Fibroblast of villous mesenchyme (primary cell): ENCODE measurements around the gene CCDC7. TPM values are rescaled to one million over a fixed set of nuclear protein-coding genes. Genes with fewer than 3 reads are reported as not detected.
"Not testable (repeated sequence)": the region's sequence is repeated elsewhere in the genome, so short reads cannot be mapped to it uniquely, and the experiment has no call there.

Experiments used
- DNase-seq: peaks from one replicate; pipeline ENCODE4 v3.0.0-alpha.2; 2010; ENCODE audit warnings: low read depth
- H3K4me3 ChIP-seq: 2 replicates; pipeline ENCODE4 v1.5.1; 2011; ENCODE audit warnings: low read depth, mild to moderate bottlenecking, low read length
- total RNA-seq: library from RNA; depleted of rRNA; stranded (reverse); fragments of >200 nt; gene quantifications from 2 replicates; pipeline ENCODE4 v1.2.3, GENCODE V29; 2012
- TF ChIP-seq, protein P1 (sequence below): IDR thresholded peaks from 2 replicates; pipeline ENCODE4 v1.5.1; 2012; ENCODE audit warnings: low read depth, mild to moderate bottlenecking, low read length; ENCODE audit not compliant: insufficient read depth

CCDC7 gene
- total RNA-seq = 9.3 and 20.3 TPM in 2 replicates

DNA sequence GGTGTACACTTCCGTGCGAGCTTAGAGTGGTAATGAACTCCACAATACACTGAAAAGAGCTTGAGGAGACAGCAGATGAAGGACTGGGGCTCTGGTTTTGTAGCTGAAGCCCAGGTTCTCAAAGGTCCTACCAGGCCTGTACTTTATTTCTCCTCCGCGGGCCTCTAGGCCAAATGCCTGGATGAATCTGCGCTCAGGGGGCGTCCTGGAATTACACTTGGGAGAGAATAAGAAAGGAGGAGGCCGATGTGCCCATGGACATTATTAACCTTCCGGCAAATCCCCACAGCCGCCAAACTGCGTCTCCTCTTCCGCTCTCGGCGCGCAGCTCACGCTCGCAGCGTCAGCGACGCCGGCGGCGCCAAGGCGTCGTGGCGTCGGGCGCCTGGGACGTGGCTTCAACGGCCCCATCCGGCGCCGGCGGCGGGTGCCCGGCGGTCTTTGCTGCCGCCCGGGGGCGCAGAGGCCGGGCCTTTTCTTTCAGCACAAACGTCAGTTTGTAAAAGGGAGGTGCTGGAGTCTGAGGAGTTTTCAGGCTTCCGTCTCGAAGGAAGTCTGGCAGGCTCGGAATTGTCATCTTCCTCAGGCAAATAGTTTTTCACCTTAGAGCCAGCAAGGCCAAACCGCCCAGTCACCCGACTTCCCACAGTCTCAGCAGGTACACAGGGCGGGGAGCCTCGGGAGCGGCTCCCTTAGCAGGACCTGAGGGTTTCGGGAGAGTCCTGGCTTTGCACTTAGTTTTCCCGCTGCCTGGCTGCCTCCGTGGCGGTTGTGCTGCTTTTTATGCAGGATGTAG lies at the start of gene CCDC7:
TSS of gene CCDC7 (plus strand) at position 401 of the 796 bp plus-strand sequence. CDS start 5,503 bp downstream, outside the sequence.
- peak; percentile 88 for DNase-seq
- H3K4me3 ChIP-seq = peak within 1 kb of the TSS; percentile 66

DNA sequence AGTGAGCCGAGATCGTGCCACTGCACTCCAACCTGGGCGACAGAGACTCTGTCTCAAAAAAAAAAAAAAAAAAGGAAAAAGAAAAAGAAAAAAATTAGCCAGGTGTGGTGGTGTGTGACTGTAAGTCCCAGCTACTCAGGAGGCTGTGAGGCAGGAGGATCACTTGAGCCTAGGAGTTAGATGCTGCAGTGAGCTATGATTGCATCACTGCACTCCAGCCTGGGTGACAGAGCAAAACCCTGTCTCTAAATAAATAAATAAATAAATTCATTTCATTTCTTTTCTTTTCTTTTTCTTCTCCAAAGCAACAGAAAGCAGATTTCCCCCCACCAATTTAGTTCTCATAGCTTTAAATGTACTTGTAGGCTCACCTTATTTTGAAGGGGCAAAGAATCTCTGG lies 48.8 kb upstream of the CCDC7 start:
- H3K4me3 ChIP-seq, DNase-seq: not testable (repeated sequence)

More for the DNA sequence above, at the start of gene CCDC7:
- TF ChIP-seq, protein P1, sequence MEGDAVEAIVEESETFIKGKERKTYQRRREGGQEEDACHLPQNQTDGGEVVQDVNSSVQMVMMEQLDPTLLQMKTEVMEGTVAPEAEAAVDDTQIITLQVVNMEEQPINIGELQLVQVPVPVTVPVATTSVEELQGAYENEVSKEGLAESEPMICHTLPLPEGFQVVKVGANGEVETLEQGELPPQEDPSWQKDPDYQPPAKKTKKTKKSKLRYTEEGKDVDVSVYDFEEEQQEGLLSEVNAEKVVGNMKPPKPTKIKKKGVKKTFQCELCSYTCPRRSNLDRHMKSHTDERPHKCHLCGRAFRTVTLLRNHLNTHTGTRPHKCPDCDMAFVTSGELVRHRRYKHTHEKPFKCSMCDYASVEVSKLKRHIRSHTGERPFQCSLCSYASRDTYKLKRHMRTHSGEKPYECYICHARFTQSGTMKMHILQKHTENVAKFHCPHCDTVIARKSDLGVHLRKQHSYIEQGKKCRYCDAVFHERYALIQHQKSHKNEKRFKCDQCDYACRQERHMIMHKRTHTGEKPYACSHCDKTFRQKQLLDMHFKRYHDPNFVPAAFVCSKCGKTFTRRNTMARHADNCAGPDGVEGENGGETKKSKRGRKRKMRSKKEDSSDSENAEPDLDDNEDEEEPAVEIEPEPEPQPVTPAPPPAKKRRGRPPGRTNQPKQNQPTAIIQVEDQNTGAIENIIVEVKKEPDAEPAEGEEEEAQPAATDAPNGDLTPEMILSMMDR = peak; percentile 37

DNA sequence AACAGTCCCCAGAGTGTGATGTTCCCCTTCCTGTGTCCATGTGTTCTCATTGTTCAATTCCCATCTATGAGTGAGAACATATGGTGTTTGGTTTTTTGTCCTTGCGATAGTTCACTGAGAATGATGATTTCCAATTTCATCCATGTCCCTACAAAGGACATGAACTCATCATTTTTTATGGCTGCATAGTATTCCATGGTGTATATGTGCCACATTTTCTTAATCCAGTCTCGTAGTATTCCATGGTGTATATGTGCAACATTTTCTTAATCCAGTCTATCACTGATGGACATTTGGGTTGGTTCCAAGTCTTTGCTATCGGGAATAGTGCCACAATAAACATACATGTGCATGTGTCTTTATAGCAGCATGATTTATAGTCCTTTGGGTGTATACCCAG lies 46.2 kb upstream of the CCDC7 start:
- not testable (repeated sequence) for H3K4me3 ChIP-seq, DNase-seq

DNA sequence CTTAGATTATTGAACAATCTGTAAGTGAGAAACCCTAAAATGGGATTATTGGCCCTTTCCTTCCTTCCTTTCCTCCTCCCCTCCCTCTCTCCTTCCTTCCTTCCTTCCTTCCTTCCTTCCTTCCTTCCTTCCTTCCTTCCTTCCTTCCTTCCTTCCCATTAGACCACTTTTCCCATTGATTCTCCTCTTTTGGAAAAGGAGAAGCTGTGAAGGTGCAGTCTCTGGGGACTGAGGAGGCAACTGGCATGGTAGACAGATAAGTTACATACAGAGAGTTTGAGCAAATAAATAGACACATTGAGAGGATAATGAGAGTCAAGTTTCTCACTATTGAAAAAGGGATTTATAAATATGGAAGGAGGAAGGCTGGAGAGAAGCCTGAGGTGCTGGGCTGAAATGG lies 45.0 kb upstream of the CCDC7 start:
- DNase-seq = no peak
- H3K4me3 ChIP-seq = no peak overlapping the region
- TF ChIP-seq, protein P1 = no peak

DNA sequence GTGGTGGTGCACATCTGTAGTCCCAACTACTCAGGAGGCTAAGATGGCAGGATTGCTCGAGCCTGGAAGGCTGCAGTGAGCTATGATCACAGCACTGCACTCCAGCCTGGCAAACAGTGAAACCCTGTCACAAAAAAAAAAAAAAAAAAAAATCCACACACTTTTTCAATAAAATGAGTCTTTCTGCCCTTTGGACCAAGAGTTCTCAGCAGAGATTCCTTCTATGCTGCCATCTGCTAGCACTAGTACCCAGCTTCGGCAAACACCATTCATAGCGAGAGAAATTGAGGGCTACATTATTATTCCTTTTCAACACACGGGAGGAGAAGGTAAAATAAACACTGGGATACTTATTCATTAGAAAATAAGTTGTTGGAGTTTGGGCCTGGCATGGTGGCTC lies 43.4 kb upstream of the CCDC7 start:
- DNase-seq = no peak
- TF ChIP-seq, protein P1 = no peak

DNA sequence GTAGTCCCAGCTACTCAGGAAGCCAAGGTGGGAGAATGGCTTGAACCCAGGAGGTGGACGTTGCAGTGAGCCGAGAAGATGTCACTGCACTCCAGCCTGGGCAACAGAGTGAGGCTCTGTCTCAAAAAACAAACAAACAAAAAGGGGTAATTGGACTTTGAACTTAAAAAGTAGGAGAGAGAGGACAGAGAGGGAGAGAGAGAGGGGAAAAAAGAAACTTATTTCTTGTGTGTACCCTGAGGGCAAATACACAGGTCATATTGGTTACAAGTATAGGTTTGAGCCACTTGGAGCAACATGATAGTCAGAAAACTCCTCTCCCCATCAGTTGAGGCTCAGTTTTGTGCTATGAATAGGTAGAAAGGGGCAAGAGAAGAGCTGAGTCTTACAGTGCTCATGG lies 42.8 kb upstream of the CCDC7 start:
- no peak for DNase-seq
- TF ChIP-seq, protein P1 = no peak
- no peak overlapping the region for H3K4me3 ChIP-seq

More for the DNA sequence above, 43.4 kb upstream of the CCDC7 start:
- no peak overlapping the region for H3K4me3 ChIP-seq

DNA sequence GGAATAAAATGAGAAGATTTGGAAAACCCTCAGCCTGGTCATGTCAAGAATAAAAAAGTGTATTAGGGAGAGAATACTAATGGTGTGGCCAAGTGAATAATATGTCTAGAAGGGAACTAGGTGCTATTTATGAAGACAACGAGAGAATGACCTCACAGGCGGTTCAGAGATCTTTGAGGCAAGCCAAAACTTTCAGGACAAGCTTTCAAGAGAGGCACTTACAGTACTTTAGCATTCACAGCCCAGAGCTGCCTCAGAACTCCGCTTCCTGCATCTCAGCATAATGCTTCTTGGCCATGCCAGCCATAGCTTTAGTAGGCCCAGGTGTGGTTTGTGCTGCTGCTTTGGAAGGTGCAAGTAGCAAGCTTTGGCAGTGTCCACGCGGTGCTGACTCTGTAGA lies 37.2 kb upstream of the CCDC7 start:
- no peak overlapping the region for H3K4me3 ChIP-seq
- no peak for DNase-seq
- TF ChIP-seq, protein P1 = no peak

DNA sequence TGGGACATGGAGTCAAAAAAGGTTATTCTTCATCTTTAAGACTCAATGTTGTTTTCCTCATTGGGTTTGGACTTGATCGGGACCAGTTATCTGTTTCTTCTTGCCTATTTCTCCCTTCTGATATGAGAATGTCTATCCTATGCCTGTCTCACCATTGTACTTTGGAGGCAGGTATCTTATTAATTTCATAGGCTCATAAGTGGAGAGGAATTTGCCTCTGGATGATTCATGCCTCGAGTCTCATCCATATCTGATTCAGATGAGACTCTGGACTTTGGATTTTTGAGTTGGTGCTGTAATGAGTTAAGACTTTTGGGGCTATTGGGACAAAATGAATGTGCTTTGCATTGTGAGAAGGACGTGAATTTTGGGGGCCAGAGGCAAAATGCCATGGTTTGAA lies 36.2 kb upstream of the CCDC7 start:
- no peak overlapping the region for H3K4me3 ChIP-seq
- DNase-seq = no peak
- TF ChIP-seq, protein P1 = no peak
